Islet precursor cell (in vitro differentiated cells): Measurements from ENCODE around the gene PI4K2B.
"Not testable (repeated sequence)": the region's sequence is repeated elsewhere in the genome, so short reads cannot be mapped to it uniquely, and the experiment has no call there.

Experiments used
- DNase-seq: peaks from one replicate; pipeline ENCODE4 v3.0.0-alpha.2; 2018

The PI4K2B gene

DNA sequence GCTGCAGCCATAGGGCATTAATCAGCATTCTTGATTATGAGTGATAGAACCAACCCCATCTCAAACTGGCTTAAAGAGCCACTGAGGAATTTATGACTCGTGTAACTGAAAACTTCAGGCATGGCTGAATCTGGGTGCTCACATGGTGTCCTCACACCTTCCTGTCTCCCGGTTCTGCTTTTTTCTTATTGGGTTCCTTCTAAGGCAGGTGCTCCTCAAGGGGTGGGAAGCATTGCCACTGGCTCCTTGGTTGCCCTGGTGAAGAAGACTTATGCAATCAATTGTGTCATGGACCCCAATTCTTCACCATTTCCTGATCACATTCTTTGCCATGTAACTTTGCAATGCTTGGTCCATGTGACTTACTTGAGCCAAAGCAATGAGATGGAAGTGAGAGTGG is 74.5 kb downstream of the PI4K2B start:
- DNase-seq = no peak

DNA sequence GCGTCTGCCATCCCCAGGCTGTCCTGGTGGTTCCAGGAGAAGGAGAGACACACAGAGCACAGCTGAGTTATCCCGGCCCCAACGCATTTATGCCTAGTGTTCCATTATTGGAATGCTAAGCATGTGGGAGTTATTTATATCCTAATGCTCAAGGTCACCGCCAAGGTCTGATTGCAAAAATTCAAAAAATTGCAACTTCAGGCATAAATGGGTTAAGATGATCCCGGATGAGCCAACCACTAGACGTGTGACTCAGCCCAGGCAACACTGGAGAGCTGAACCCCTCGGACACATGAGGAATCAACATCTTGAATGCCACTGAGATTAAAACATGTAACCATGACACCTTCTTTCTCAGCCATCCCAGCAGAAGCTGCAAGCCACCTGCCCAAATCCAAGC is 74.9 kb downstream of the PI4K2B start:
- no peak for DNase-seq

DNA sequence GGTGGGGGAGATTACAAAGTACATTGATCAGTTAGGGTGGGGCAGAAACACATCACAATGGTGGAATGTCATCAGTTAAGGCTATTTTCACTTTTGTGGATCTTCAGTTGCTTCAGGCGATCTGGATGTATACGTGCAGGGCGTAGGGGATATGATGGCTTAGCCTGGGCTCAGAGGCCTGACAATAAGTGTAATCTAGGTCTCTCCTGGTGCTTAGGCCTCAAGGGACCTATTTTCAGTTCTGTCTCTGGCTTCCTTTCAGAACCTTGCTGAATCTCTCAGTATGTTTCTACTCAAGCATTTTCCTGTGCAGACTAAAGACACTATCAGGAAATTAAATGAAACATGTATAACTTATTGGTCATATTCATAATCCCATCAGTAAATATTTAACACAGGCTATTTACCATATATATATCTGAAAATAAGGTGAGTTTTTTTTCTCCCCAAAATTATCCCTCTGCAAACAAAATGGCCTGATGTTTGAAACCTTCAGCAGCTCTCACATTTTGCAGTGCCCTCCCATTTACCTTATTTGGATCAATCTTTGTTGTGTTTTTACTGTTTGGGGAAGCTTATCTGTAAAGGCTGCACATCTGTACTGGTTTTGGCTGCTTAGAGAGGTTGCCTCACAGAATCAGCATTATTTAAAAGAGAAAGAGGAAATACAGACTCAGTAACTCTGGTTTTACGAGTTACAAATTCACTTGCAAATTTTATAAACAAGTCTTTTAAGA is 76.4 kb downstream of the PI4K2B start:
- no peak for DNase-seq

DNA sequence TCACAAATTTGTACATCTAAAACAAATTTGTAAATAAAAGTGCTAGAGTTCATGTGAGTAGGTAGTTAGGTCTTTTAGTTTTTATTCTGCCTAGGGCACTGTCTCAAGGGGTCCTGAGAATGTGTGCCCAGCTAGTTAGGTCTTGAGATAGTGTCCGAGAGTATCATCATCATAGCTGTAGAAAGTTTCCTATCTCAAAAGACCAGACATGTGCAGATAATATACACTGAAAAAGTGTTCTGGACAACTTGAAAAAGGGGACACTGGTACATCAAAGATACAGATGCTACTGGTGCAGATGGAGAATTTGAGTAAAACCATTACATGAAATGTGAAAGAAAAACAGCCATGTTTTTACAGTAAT is 77.0 kb downstream of the PI4K2B start:
- DNase-seq = no peak

DNA sequence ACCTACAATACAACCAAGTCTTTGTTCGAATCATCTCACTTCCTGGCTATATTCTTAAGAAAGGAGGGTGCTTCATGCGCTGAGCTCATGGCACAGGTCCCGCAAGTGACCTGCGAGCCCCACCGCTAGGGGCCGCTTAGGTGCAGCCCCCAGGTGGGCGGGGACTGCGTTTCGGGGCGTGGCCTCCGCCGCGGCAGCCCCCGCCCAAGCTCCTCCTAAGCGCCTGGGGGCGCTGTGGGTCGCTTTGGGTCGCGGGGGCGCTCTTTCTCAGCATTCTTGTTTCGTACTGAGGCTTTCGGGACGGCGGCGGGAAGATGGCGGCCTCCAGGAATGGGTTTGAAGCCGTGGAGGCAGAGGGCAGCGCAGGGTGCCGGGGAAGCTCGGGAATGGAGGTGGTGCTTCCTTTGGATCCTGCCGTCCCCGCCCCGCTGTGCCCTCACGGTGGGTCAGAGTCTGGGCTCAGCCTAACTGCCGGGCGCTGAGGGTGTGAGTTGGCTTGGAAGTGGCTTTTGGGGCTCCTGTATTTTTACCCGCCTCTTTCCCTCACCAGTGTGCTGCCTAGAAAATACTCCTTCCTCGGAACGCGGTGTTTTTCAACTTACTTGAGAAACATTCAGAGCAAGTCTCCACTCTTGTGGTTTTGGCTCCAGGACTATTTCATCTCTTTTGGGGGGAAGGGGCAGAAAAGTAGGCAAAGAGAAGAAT is 78.8 kb downstream of the PI4K2B start, which contains the start of gene ZCCHC4:
ZCCHC4 (plus strand) TSS at position 279 of the 705 bp plus-strand sequence; CDS start at position 315, 36 bp downstream.
- peak; percentile 92 for DNase-seq

DNA sequence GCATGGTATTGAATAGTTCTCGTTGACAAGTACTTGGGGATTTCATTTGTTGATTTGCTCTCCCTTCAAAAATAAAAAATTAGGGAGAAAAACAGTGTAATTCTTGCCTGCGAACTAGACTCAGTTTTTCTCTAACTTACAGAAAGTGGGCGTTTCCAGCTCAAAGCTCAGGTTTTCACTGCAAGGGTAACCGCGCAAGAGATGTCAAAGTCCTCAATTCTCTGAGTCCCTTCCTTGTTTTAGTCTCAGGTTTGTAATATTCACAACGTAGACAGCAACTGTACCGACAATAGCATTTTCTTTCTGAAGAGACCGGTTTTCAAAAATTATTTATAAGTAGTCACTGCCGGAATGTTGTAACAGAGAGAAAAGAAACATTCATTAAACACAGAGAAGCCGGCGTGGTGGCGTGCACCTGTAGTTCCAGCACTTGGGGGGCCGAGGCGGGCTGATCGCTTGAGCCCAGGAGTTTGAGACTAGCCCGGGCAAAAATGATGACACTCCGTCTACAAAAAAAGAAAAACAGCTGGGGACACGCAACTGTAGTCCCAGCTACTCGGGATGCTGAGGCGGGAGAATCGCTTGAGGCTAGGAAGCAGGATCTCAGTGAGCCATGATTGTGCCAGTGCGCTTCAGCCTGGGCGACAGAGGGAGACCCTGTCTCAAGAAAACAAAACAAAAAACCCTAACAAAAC is 79.5 kb downstream of the PI4K2B start:
- DNase-seq = no peak

- DNase-seq = no peak
These were observed 86.5 kb downstream of the PI4K2B start for GRCh38 chr4:25320336-25320735.

- DNase-seq = no peak
These were observed 86.9 kb downstream of the PI4K2B start for GRCh38 chr4:25320773-25321172.

- no peak for DNase-seq
These were observed 87.9 kb downstream of the PI4K2B start for GRCh38 chr4:25321703-25322102.

- not testable (repeated sequence) for DNase-seq
These were observed 94.6 kb downstream of the PI4K2B start for GRCh38 chr4:25328463-25328862.
